ENCODE measurements around the gene CRYZL1.

The CRYZL1 gene

DNA sequence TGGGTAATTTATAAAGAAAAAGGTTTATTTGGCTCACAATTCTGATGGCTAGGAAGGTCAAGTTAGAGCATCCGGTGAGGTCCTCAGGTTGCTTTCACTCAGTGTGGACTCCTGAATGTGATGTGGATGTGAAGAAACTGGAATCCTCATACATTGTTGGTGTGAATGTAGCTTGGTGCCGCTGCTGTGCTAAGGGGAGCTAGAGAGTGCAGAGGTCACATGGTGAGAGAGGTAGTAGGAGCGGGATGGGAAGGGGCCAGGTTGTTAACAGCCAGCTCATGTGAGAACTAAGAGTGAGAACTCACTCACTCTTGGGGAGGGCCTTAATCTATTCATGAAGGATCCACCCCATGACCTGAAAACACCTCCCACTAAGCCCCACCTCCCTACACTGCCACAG lies 22.6 kb upstream of the CRYZL1 start:
- Histone ChIP-seq H3K9me3 (ENCODE audit: control insufficient read depth in 5 of 5, low read length in 5 of 5) (no peaks in the 10 kb centered on the region), H3K36me3 (ENCODE audit: control insufficient read depth in 5 of 5, insufficient read depth in 5 of 5, low read length in 5 of 5) (peaks cover 0 to under 1% (median 0%) of the 10 kb centered on the region in 5 donors), H3K4me1 (ENCODE audit: control insufficient read depth in 5 of 5, insufficient read depth in 5 of 5, low read length in 5 of 5) (peaks cover 0 to 68% (median 50%) of the 10 kb centered on the region in 5 donors), H3K27ac (ENCODE audit: low read depth, low read length) (peak overlapping the region; percentile 12), H3K27me3 (ENCODE audit: control insufficient read depth in 5 of 5, insufficient read depth in 4 of 5, low read length in 5 of 5) (no peaks in the 10 kb centered on the region), H3K4me3 (ENCODE audit: low read depth in 1 of 5, low read length in 5 of 5) (no peak overlapping the region), H3K9ac (ENCODE audit: low read length in 5 of 5) (no peak overlapping the region)

DNA sequence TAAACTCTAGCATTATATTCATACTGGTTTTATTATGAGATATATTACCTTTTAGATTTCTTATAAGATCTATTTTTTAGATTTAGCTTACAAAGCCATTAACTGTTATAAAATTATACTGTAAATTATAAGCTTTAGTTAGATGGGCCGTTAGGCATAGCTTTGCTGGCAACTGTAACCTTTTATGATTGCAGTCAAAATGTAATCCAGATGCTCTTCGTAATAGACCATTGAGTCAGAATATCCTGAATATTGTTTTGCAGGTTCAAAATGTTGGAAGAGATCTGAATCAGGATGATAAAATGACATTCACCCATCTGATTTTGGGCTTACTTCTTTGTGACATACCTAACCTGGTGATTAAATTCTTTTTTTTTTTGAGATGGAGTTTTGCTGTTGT lies 21.7 kb upstream of the CRYZL1 start:
- Histone ChIP-seq H3K4me3 (ENCODE audit: low read depth in 1 of 5, low read length in 5 of 5) (no peak overlapping the region), H3K27ac (ENCODE audit: low read depth, low read length) (peak overlapping the region; percentile 12), H3K27me3 (ENCODE audit: control insufficient read depth in 5 of 5, insufficient read depth in 4 of 5, low read length in 5 of 5) (no peaks in the 10 kb centered on the region), H3K9me3 (ENCODE audit: control insufficient read depth in 5 of 5, low read length in 5 of 5) (no peaks in the 10 kb centered on the region), H3K4me1 (ENCODE audit: control insufficient read depth in 5 of 5, insufficient read depth in 5 of 5, low read length in 5 of 5) (peaks cover 0 to 68% (median 50%) of the 10 kb centered on the region in 5 donors), H3K36me3 (ENCODE audit: control insufficient read depth in 5 of 5, insufficient read depth in 5 of 5, low read length in 5 of 5) (peaks cover 0 to 3% (median 0%) of the 10 kb centered on the region in 5 donors), H3K9ac (ENCODE audit: low read length in 5 of 5) (no peak overlapping the region)

GRCh38 chr21:33662046-33662445 lies 20.5 kb upstream of the CRYZL1 start:
- Histone ChIP-seq H3K4me3 (ENCODE audit: low read depth in 1 of 5, low read length in 5 of 5) (no peak overlapping the region), H3K27ac (ENCODE audit: low read depth, low read length) (peak overlapping the region; percentile 14), H3K9ac (ENCODE audit: low read length in 5 of 5) (peak overlapping the region in 1 of 5 donors; percentile 19), H3K36me3 (ENCODE audit: control insufficient read depth in 5 of 5, insufficient read depth in 5 of 5, low read length in 5 of 5) (peaks cover 0 to 3% (median 0%) of the 10 kb centered on the region in 5 donors), H3K27me3 (ENCODE audit: control insufficient read depth in 5 of 5, insufficient read depth in 4 of 5, low read length in 5 of 5) (no peaks in the 10 kb centered on the region), H3K9me3 (ENCODE audit: control insufficient read depth in 5 of 5, low read length in 5 of 5) (no peaks in the 10 kb centered on the region), H3K4me1 (ENCODE audit: control insufficient read depth in 5 of 5, insufficient read depth in 5 of 5, low read length in 5 of 5) (peaks cover 0 to 66% (median 52%) of the 10 kb centered on the region in 5 donors)

- H3K4me3 ChIP-seq (ENCODE audit: low read depth in 1 of 5, low read length in 5 of 5), result no peak overlapping the region
- H3K27me3 ChIP-seq (ENCODE audit: control insufficient read depth in 5 of 5, insufficient read depth in 4 of 5, low read length in 5 of 5), result no peaks in the 10 kb centered on the region
- peak overlapping the region; percentile 51 for H3K27ac ChIP-seq (ENCODE audit: low read depth, low read length)
- H3K9me3 ChIP-seq (ENCODE audit: control insufficient read depth in 5 of 5, low read length in 5 of 5), result no peaks in the 10 kb centered on the region
- peaks cover 0 to 3% (median 0%) of the 10 kb centered on the region in 5 donors for H3K36me3 ChIP-seq (ENCODE audit: control insufficient read depth in 5 of 5, insufficient read depth in 5 of 5, low read length in 5 of 5)
- H3K9ac ChIP-seq (ENCODE audit: low read length in 5 of 5), result no peak overlapping the region
- peaks cover 0 to 66% (median 56%) of the 10 kb centered on the region in 5 donors for H3K4me1 ChIP-seq (ENCODE audit: control insufficient read depth in 5 of 5, insufficient read depth in 5 of 5, low read length in 5 of 5)
Observed at GRCh38 chr21:33661146-33661545, 19.6 kb upstream of the CRYZL1 start.

DNA sequence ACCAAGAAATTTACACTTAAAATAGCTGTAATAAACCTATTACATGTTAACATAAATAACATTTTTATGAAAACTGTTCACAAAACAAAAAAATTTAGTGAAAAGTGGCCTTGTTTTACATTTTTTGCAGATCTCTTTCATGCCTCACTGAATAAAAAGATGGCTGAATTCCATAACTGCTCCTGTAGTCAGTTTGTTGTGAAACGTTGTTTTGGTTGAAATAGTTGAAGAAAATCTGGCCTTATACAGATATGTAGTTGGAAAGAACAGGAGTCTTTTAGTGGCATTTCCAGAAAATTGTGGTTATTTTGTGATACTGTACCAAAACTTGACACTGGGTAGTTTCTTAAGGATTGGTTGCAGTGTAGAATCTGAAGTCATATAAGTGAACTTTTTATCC lies 18.9 kb upstream of the CRYZL1 start:
- no peaks in the 10 kb centered on the region for H3K27me3 ChIP-seq (ENCODE audit: control insufficient read depth in 5 of 5, insufficient read depth in 4 of 5, low read length in 5 of 5)
- H3K4me3 ChIP-seq (ENCODE audit: low read depth in 1 of 5, low read length in 5 of 5), result no peak overlapping the region
- H3K27ac ChIP-seq (ENCODE audit: low read depth, low read length), result peak overlapping the region; percentile 51

GRCh38 chr21:33659568-33659949 lies 18.0 kb upstream of the CRYZL1 start:
- Histone ChIP-seq H3K4me3 (ENCODE audit: low read depth in 1 of 5, low read length in 5 of 5) (no peak overlapping the region), H3K27me3 (ENCODE audit: control insufficient read depth in 5 of 5, insufficient read depth in 4 of 5, low read length in 5 of 5) (no peaks in the 10 kb centered on the region), H3K4me1 (ENCODE audit: control insufficient read depth in 5 of 5, insufficient read depth in 5 of 5, low read length in 5 of 5) (peaks cover 0 to 68% (median 59%) of the 10 kb centered on the region in 5 donors), H3K9ac (ENCODE audit: low read length in 5 of 5) (no peak overlapping the region), H3K36me3 (ENCODE audit: control insufficient read depth in 5 of 5, insufficient read depth in 5 of 5, low read length in 5 of 5) (peaks cover 0 to 4% (median 0%) of the 10 kb centered on the region in 5 donors), H3K9me3 (ENCODE audit: control insufficient read depth in 5 of 5, low read length in 5 of 5) (no peaks in the 10 kb centered on the region), H3K27ac (ENCODE audit: low read depth, low read length) (peak overlapping the region; percentile 51)

More for the DNA sequence above, 18.9 kb upstream of the CRYZL1 start:
- H3K4me1 ChIP-seq (ENCODE audit: control insufficient read depth in 5 of 5, insufficient read depth in 5 of 5, low read length in 5 of 5), result peaks cover 0 to 66% (median 54%) of the 10 kb centered on the region in 5 donors
- H3K9me3 ChIP-seq (ENCODE audit: control insufficient read depth in 5 of 5, low read length in 5 of 5), result no peaks in the 10 kb centered on the region
- H3K9ac ChIP-seq (ENCODE audit: low read length in 5 of 5), result no peak overlapping the region
- H3K36me3 ChIP-seq (ENCODE audit: control insufficient read depth in 5 of 5, insufficient read depth in 5 of 5, low read length in 5 of 5), result peaks cover 0 to 3% (median 0%) of the 10 kb centered on the region in 5 donors

DNA sequence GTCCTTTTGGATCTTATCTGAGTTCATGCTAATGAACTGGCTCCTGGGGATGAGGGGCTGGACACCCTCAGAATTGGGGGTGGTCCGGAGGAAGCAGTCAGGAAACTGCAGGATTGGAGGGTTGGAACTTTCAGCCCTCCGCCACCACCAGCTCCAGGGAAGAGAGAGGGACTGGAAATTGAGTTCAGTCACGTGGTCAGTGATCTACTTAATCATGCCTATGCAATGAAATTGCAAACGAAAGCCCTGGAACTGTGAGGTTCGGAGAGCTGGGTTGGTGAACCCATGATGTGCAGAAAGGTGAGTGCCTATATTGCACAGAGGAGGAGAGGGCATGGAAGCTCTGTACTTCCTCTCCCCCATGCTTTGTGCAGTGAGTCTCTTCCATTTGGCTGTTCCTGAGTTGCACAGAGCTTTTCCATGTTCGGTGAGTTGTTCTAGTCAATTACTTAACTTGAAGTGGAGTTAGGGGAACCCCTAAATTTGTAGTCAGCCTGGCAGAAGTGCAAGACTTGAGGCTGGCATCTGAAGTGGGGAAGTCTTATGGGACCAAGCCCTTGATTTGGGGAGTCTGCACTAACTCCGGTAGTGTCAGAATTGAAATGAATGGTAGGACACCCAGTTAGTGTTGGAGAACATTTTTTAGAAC lies 17.5 kb upstream of the CRYZL1 start:
- no peaks in the 10 kb centered on the region for H3K9me3 ChIP-seq (ENCODE audit: control insufficient read depth in 5 of 5, low read length in 5 of 5)
- peaks cover 0 to 64% (median 56%) of the 10 kb centered on the region in 5 donors for H3K4me1 ChIP-seq (ENCODE audit: control insufficient read depth in 5 of 5, insufficient read depth in 5 of 5, low read length in 5 of 5)

GRCh38 chr21:33657124-33657820 lies 15.7 kb upstream of the CRYZL1 start:
- H3K36me3 ChIP-seq (ENCODE audit: control insufficient read depth in 5 of 5, insufficient read depth in 5 of 5, low read length in 5 of 5), result peaks cover 0 to 11% (median 0%) of the 10 kb centered on the region in 5 donors
- H3K4me3 ChIP-seq (ENCODE audit: low read depth in 1 of 5, low read length in 5 of 5), result no peak overlapping the region
- peak overlapping the region; percentile 69 for H3K27ac ChIP-seq (ENCODE audit: low read depth, low read length)
- no peaks in the 10 kb centered on the region for H3K9me3 ChIP-seq (ENCODE audit: control insufficient read depth in 5 of 5, low read length in 5 of 5)
- no peak overlapping the region for H3K9ac ChIP-seq (ENCODE audit: low read length in 5 of 5)
- H3K27me3 ChIP-seq (ENCODE audit: control insufficient read depth in 5 of 5, insufficient read depth in 4 of 5, low read length in 5 of 5), result no peaks in the 10 kb centered on the region
- H3K4me1 ChIP-seq (ENCODE audit: control insufficient read depth in 5 of 5, insufficient read depth in 5 of 5, low read length in 5 of 5), result peaks cover 0 to 61% (median 55%) of the 10 kb centered on the region in 5 donors

More for the DNA sequence above, 17.5 kb upstream of the CRYZL1 start:
- no peaks in the 10 kb centered on the region for H3K27me3 ChIP-seq (ENCODE audit: control insufficient read depth in 5 of 5, insufficient read depth in 4 of 5, low read length in 5 of 5)
- H3K27ac ChIP-seq (ENCODE audit: low read depth, low read length), result peak overlapping the region; percentile 51
- no peak overlapping the region for H3K9ac ChIP-seq (ENCODE audit: low read length in 5 of 5)
- no peak overlapping the region for H3K4me3 ChIP-seq (ENCODE audit: low read depth in 1 of 5, low read length in 5 of 5)
- H3K36me3 ChIP-seq (ENCODE audit: control insufficient read depth in 5 of 5, insufficient read depth in 5 of 5, low read length in 5 of 5), result peaks cover 0 to 8% (median 0%) of the 10 kb centered on the region in 5 donors

DNA sequence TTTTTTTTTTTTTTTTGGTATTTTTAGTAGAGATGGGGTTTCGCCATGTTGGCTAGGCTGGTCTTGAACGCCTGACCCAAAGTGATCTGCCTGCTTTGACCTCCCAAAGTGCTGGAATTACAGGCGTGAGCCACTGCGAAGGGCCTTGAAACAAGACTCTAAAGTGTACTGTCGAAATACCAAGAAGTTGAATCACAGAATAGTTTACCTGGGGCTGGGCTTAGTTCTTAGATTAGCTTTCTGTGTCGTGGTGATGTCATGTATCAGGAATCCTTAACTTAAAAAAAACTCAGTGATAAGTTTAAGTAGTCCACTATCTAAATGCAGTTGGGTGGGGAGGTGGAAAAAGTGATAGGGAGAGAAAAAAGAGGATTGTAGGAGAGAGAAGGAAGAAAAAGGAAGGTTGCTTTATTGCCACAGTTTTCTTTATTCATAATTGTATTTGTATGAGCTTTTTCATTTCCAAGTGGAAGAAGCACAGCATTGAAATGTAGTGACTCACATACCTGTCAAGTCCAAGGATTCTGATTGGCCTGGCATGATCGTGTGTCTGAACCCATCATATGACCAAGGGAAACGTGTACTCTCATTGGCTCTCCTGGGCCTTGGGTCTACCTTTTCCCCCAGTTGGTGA lies 14.2 kb upstream of the CRYZL1 start:
- H3K4me3 ChIP-seq (ENCODE audit: low read depth in 1 of 5, low read length in 5 of 5), result no peak overlapping the region
- H3K36me3 ChIP-seq (ENCODE audit: control insufficient read depth in 5 of 5, insufficient read depth in 5 of 5, low read length in 5 of 5), result peaks cover 0 to 11% (median 0%) of the 10 kb centered on the region in 5 donors
- H3K9me3 ChIP-seq (ENCODE audit: control insufficient read depth in 5 of 5, low read length in 5 of 5), result no peaks in the 10 kb centered on the region
- H3K4me1 ChIP-seq (ENCODE audit: control insufficient read depth in 5 of 5, insufficient read depth in 5 of 5, low read length in 5 of 5), result peaks cover 0 to 68% (median 61%) of the 10 kb centered on the region in 5 donors
- no peaks in the 10 kb centered on the region for H3K27me3 ChIP-seq (ENCODE audit: control insufficient read depth in 5 of 5, insufficient read depth in 4 of 5, low read length in 5 of 5)
- H3K27ac ChIP-seq (ENCODE audit: low read depth, low read length), result peak overlapping the region; percentile 62
- H3K9ac ChIP-seq (ENCODE audit: low read length in 5 of 5), result no peak overlapping the region

- Histone ChIP-seq H3K4me3 (ENCODE audit: low read depth in 1 of 5, low read length in 5 of 5) (no peak overlapping the region), H3K27ac (ENCODE audit: low read depth, low read length) (peak overlapping the region; percentile 62), H3K36me3 (ENCODE audit: control insufficient read depth in 5 of 5, insufficient read depth in 5 of 5, low read length in 5 of 5) (peaks cover 0 to 11% (median 0%) of the 10 kb centered on the region in 5 donors), H3K9ac (ENCODE audit: low read length in 5 of 5) (no peak overlapping the region), H3K9me3 (ENCODE audit: control insufficient read depth in 5 of 5, low read length in 5 of 5) (no peaks in the 10 kb centered on the region), H3K27me3 (ENCODE audit: control insufficient read depth in 5 of 5, insufficient read depth in 4 of 5, low read length in 5 of 5) (no peaks in the 10 kb centered on the region), H3K4me1 (ENCODE audit: control insufficient read depth in 5 of 5, insufficient read depth in 5 of 5, low read length in 5 of 5) (peaks cover 0 to 68% (median 65%) of the 10 kb centered on the region in 5 donors)
Observed at GRCh38 chr21:33654412-33654811, 12.9 kb upstream of the CRYZL1 start.
